Lower leg skin (tissue), 3 donors: ENCODE results near the gene GDF3.
"Not testable (repeated sequence)": the region's sequence is repeated elsewhere in the genome, so short reads cannot be mapped to it uniquely, and the experiment has no call there.

ENCODE experiments used
- POLR2A ChIP-seq, 2 donors: fragments of 450-650 bp; IDR thresholded peaks; one replicate each; pipeline ENCODE4 v1.6.1; 2016 to 2017; ENCODE audit warnings: antibody characterized with exemption in 2 of 2, mild to moderate bottlenecking in 1 of 2, moderate library complexity in 1 of 2
- TF ChIP-seq, protein P1 (sequence below), 3 donors: fragments of 450-650 bp; IDR thresholded peaks; one replicate each; pipeline ENCODE4 v1.5.1; 2016; ENCODE audit warnings: antibody characterized with exemption in 3 of 3, mild to moderate bottlenecking in 3 of 3, moderate library complexity in 2 of 3

DNA sequence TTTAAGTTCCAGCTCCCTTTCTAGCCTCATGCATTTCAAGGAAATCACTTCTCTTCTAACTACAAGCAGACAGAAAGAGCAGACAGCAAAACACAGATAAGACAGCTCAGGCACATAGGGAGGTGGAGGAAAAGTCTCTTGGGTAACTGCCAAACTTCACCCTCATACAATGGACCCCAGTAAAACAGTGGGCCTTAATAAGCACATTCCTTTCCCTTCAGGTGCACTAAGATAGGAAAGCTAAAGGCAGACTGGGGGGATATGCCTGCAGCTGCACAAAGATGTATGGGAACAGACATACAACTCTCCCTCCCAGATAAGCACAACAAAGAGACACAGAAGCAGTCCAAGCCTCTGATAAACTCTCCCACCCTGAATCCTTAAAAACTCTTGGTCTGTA lies 35.4 kb upstream of the GDF3 start:
- TF ChIP-seq, protein P1, sequence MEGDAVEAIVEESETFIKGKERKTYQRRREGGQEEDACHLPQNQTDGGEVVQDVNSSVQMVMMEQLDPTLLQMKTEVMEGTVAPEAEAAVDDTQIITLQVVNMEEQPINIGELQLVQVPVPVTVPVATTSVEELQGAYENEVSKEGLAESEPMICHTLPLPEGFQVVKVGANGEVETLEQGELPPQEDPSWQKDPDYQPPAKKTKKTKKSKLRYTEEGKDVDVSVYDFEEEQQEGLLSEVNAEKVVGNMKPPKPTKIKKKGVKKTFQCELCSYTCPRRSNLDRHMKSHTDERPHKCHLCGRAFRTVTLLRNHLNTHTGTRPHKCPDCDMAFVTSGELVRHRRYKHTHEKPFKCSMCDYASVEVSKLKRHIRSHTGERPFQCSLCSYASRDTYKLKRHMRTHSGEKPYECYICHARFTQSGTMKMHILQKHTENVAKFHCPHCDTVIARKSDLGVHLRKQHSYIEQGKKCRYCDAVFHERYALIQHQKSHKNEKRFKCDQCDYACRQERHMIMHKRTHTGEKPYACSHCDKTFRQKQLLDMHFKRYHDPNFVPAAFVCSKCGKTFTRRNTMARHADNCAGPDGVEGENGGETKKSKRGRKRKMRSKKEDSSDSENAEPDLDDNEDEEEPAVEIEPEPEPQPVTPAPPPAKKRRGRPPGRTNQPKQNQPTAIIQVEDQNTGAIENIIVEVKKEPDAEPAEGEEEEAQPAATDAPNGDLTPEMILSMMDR (IDR thresholded peaks at IDR 0.05) = not testable (repeated sequence)
- TF ChIP-seq POLR2A (IDR thresholded peaks at IDR 0.05) = not testable (repeated sequence)
